Stimulated activated naive CD4-positive, alpha-beta T cell (primary cell): ENCODE measurements around the gene C2orf81.
A peak's percentile ranks its signal among the peaks of the same experiment; 100 is the strongest.

Experiments
- DNase-seq, 6 experiments: peaks; one replicate each; lab custom pipeline; 2025; lab: John Stamatoyannopoulos, UW

The C2orf81 gene

DNA sequence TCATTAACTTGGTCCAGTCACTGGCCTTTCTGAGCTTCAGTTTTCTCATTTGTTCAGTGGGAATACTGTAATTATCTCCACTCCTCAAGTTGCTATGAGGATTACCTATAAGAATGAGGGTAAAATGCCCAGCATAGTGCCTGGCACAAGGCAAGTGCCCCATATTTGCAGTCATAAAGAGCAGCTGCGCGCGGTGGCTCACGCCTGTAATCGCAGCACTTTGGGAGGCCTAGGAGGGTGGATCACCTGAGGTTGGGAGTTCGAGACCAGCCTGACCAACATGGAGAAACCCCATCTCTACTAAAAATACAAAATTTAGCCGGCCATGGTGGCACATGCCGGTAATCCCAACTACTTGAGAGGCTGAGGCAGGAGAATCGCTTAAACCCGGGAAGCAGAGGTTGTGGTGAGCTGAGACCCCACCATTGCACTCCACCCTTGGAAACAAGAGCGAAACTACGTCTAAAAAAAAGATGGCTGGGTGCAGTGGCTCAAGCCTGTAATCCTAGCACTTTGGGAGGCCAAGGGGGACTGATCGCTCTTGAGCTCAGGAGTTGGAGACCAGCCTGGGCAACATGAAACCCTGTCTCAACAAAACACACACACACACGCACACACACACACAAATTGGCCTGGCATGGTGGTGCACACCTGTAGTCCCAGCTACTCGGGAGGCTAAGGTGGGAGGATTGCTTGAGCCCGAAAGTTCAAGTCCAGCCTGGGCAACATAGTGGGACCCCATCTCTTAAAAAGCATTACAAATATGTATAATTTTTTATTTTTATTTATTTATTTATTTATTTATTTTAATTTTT, 21.3 kb upstream of the C2orf81 start:
- DNase-seq, result peak in 1 of 6 experiments; percentile 6

DNA sequence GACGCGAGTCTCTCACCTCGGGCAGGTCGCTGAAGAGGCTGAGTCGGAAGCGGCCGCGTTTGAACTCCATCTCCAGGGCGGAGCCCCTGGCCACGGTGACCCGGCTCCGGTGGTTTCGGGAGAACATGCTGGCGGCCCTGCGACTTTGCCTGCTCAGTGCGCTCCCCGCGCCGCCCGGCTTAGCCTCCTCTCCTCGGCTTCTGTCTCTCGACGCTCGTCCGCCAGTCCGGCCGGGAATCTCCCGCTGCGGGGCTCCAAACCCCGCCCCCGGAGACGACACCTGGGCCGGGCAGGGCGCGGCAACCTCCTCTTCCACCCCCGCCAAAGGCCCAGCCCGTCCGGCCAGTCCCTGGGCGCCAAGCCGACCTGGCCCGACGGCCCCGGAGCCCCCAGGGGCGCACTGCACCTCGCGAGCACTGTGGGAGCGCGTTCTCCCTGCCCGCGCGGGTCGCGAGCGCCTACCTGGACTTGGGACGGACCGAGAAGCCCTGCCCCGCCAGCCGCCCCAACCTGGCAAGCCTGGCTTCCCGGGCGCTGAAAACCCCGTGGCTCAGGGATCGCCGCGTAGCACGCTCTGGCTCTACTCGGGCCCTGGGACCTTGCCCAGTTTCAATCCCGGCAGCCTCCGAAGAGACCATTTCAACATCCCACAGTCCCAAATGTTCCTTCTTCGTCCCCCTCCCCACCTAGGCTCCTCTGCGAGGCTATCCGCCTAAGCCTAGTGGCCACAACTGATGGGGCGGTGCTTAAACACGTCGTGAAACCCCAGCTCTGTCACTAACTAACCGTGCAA, 20.5 kb upstream of the C2orf81 start, which contains the start of gene RTKN:
RTKN (minus strand) TSS at position 248 of the 793 bp plus-strand sequence; CDS start at position 127, 121 bp downstream.
- DNase-seq, result peak in 2 of 6 experiments; percentile 21 to 40

DNA sequence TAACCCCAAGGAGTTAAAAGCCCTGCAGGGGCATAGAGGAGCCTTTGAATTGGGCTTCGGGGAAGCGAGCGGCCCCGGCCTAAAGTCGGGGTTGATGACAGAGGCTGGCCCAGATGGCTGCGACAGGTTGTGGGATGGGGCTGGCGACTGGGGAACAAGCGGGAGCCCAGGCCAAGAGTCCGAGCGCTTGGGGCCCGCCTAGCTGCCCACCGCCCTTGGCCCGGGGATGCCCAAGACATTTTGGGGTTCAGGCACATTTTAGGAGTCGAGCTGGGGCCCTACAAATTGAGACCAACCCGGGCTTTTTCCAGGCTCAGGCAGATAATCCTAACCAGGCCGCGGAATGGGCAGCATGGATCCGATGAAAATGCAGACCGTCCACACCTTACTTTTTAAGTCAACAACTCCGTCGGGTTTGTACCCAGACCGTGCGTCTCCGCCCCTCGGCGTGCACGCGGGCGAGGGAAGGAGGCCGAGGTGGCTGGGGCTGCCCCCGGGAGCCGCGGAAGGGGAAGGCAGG, 19.8 kb upstream of the C2orf81 start:
- DNase-seq, result no peak

DNA sequence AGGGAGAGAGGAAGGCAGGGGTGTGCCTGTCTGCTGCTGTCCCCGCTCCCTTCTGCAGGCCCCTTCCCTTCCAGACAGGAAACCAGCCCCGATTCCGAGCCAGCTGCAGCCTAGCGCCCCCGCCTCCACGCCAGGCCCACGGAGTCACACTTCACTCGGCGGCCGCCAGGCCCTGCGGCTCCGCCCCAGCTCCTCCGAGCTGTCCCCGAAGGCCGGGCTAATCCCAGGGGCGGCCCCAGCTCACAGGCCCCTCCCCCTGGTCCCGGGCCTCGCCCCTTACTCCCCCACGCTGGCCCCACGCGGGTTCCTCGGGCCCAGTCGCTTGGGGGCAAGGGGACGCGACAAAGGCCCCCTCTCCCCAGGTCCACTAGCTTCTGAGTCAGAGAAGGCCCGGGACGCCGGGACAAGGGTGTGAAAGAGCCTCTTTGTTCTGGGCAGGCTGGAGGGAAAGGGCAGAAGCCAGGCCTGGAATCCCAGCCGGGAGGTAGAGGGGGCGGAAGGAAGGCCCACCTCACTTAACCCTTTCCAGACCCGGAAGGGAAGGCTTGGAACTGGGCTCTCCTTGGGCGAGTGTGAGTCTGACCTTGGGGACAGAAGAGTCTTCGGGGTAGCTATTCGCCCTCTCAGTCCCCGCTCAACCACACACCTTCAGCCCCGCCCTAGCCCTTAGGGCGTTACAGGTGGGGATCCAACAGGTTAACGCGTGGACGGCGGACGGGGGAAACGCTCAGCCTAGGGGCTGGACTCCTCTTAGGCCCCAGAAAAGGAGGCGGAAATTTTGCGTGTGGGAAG, 19.2 kb upstream of the C2orf81 start:
- peak in 3 of 6 experiments; percentile 18 to 27 (median 22) for DNase-seq

DNA sequence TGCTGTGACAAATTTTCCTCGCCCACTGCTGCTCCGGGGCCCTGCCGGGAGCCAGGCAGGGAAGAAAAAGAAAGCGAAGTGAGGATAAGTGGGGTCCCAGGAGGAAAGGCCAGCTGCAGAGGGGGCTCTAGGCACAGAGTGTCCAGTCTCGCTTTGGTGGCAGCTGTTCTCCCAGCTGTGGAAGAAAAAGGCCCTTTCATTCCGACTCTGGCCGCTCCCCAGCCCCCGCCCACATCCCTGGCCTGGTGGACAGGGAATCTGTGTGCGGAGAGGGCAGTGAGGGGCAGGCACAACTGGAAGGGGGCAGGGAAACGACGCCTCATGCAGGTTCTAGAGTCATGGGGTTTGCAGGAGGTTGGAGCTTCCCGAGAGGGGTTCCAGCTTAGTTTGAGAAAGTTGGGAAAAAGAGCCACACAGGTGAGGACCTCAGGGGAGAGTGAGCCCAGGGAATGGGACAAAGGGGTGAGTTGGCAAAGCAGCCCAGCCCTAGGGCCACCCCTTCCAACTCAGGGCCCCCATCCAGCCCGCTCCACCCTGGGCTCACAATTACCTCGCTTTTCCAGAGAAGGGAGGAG, 18.5 kb upstream of the C2orf81 start:
- no peak for DNase-seq

DNA sequence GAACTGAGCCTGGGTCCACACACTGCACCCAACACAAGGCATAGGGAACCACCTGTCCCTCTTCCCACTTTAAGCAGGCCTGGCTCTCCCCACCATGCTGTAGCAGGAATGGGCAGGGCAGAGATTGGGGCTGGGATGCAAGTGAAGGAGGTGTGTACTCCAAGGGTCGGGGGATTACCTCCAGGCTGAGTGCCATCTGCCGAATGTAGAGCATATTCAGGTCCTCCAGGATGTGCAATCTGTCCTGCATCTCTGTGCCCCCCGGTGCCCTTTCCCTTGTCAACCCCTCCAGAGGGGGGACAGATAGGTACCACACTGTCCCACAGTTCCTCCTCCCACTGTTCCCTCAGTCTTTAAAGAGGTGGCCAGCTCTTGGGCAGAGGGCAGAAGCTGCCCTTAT, 18.0 kb upstream of the C2orf81 start:
- DNase-seq, result no peak

DNA sequence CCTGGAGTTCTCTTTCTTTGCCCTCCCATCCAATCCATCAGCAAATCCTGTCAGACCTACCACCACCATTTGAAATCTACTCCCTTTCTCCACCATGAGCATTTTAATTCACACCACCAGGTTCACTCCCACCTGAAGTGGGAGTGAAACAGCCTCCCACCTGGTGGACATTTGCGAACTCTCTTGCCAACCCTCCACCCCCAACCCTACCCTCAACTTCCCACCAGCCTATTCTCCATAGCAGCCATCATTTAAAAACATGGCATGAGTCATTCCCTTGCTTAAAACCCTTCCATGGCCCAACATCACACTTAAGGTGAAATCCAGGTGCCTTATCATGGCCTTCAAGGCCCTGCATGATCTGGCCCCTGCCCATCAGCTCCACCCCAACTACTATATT, 16.8 kb upstream of the C2orf81 start:
- no peak for DNase-seq

DNA sequence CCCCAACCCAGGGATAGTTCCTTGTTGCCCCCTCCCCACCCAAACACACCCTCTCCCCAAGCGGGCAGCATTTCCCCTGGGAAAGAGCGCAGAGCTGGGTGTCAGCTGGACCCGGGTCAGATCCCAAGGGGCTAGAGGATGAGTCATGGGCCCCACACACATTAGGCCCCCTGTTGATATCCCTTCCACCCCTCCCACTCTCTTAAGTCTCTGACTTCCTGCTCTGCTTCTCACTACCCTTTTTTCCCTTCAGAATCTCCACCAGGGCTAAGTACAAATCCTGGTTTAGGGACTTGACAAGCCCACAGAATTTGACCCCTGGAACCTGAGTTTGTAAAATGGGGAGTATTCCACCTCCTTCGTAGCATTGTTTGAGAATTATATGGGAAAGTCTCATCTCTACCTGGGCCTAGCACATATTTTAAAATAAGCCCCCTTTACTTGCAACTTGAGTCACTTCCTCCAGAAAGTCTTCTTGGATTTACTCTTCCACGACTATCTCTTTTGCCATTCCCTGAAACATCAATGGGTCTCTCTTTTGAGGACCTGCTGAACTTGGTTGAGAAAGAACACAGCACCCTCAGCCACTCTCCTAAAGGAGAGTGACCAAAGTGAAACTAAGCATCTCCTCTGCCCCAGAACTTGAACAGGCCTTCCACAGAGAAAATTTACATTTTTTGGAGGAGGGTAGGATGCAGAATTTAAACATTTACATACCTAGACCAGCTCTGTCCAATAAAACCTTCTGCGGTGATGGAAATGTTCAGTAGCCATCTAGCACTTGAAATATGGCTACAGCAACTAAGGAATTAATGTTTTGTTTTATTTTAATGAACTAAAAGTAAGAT, 15.7 kb upstream of the C2orf81 start:
- DNase-seq, result no peak

DNA sequence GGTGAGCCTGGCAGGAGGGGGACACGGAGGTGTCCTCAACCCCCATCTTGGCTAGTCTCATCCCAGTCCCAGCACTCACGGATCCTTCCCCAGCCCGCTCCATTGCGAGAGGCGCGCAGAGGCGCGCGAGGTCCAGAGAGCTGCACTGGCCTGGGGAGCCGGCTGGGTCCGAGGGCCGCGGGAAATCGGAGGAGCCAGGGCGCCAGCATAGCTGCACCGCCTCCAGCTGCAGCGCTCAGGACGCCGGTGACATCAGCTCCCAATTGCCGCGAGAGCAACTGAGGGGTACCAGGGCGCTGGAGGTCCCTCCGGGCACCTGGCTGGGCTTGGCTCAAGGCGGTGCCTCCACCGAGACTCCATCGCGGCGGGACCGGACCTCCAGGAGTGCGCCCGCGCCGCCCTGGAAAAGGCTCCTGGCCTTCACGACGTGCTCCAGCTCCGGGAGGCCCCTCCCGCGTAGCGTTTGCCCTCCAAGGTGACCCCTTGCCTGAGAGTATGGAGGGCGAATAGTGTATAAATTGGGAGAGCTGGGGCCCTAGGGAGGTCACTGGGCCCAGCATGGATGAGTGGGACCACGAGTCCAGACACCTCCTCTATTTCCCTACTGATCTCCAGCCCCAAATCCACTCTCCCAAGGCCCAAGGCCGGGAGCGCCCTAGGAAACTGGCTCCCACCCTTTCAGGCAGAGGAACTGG, 14.8 kb upstream of the C2orf81 start:
- DNase-seq, result no peak

DNA sequence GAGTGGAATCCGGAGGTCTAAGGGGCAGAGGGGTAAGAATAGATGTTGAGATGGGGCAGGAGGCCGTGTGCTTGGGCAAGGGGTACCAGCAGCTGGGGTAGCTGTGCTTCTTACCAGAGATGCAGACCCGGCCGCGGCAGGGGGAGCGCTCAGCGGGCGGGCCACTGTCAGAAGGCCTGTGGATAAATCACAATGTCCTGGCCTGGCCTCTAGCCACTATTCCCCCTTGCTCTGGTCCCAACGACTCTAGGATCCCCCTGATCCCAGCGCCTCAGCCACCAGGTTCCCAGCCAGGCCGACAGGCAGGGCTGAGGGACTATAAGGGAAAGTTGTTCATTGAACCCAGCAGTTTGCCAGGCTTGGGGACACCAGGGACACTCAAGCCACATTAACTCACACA, 9.1 kb upstream of the C2orf81 start:
- no peak for DNase-seq

DNA sequence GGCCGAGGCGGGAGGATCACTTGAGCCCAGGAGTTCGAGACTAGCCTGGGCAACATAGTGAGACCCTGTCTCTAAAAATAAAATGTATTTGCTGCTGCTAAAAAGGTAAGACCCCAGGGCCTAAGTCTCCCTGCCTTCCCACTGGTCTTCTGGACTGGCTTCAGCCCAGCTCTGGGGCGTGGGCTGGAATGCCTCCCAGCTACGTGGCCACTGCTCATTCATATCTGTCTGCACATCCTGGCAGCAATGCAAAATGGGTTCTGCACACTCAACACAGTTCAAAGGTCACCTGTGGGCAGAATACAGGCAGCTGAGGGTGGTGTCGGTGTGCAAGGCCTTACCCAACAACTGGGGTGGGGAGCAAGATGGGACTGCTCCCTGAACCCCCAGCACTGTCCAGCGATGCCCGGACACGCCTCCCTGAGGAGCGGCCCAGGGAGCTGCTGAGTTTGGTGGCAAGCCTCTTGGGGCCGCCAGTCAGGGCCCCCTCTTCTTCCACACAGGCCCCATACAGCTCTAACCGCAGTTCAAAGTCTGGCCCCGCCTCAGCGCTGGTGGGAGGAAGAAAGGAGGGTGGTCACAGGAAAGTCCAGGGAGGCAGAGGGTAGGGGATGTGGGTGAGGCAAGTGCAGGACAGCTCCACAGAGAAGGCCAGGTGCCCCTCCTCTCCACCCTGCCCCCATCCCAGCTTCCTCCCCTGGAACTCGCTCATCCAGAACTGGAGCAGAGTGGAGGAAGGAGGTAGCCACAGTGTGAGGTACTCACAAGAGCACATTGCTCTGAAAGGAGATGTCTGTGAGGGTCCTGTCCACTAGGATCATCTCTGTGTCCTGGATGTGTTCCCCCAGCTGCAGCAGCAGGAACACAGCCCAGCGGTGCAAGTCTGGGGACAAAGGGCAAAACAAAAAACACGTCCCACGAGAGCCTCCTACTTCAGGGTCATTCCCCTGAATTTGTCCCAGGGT, 8.3 kb upstream of the C2orf81 start:
- DNase-seq, result no peak

DNA sequence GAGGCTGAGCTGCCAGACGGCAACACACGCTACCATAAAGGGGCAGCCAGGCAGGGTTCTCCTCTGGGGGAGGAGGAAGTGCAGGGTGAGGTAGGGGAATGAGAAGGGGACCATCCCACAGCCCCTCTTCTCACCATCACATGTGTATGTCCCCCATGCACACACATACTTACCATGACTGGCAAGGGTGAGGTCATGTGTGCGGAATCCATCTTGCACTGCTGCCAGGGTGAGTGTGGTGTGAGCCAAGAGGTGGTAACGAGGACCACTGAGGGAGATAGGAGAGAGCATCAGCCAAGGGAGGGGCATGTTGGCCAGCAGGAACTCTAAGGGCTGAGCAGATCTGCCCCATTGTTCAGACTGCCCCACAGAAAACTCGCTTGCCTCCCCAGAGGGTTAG, 7.3 kb upstream of the C2orf81 start:
- no peak for DNase-seq

DNA sequence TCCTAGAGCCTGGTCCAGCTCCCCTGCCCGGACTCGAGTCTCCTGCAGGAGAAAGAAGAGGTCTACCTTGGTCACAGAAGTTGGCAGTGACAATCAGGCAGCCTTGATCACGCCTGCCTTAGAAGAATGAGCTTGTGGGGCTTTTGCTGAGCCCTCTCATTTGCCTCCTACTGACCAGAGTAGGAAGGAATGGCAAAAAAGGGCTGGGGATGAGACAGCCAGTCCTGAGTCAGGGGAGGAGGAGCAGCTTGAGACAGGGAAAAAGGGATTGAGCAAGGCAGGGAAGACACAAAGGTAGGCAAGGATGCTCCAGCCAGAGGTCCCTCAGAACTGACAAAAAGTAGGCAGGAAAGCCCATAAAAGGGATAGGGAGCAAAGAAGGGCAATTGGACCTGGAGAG, 6.1 kb upstream of the C2orf81 start:
- DNase-seq, result no peak

DNA sequence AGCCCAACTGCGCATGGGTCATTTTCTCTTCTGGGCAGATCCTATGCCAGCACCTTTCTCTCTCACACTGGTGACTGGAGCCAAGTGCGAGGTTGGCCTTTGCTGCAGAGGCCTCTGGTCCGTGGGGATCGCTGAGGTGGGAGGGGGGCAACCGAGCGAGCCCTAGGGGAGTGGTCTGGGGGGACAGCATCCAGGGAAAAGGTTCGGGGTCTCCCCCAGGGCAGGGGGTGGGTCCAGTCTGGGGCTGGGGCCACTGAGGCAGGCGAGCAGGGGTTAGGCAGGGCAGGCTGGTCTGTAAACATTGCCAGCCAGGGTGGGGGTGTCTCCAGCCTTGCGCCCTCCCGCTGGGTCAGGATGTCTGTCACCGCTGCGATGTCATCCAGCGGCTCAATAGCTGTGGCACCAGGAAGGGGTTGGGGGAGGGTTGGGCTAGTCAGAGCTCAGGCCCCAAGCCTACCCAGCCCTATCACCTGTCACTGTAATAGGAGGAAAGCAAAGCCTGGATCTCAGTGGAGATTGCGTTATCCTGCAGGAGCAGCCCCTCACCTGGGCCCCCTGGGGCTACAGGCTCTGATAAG, 4.9 kb upstream of the C2orf81 start:
- no peak for DNase-seq

DNA sequence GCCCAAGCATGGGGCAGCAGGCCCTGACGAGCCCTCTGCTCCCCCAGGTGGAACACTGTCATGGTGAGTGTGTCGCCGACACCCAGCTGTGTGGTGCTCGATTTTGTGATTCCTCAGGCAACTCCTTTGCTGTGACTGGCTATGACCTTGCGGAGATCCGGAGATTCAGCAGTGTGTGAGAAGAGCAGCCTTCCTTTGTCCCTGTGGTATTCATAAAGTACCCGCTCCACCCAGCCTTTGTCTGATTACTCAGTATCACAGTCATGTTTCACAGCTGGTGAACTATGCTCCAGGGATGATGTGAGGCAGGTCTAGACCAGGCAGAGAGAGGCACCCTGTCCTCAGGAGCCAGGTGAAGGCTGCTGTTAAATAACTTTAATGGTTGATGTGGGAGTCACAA, 4.1 kb upstream of the C2orf81 start:
- no peak for DNase-seq

DNA sequence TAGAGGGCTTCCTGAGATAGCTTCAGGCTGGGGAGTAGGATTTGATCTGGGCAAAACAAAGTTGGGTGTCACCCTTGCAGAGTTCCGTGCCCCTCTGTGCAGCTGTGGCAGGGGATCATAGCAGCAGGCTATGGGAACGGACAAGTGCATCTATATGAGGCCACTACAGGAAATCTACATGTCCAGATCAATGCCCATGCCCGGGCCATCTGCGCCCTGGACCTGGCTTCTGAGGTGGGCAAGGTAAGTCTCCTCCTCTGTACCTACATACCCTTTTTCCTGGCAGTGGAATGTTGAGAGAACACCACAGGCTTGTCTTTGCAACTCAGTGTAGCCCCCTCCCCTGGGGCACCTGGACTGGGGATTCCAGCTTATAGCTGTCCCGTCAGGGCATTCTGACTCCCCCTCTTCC, 3.6 kb upstream of the C2orf81 start:
- DNase-seq, result no peak

DNA sequence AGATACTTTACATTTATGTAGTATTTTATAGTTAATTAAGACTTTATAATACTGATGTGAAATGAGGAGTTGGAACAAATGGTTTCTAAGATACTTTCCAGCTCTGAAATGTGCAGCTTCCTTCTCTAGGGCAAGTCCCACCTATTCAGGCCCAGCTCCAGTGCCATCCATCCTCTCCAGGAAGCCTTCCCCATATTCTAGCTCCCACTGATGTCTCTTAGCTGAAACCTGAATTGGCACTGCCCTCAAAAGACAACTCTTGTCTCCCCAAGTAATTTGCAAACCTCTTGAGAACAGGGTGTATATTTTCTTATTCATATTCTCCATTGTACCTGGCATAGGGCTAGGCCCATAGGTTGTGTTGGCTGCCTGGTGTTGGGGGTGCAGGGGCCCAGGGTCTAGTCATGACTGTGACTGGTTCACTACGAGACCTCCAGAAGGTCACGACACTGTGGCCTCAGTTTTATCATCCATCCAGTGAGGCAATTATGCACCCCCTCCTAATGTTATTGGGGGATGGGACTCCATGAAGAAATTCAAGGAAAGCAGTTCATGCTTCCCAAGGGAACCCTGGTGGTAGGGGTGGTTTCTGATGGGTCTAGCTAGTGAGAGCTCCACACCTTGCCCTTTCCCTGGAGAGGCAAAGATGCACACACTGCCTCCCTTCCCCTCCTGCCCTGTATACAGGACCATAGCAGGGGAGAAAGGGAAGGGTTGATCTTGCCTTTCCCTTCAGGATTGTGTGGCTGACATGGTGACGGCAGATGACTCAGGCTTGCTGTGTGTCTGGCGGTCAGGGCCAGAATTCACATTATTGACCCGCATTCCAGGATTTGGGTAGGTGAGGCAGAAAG, 2.9 kb upstream of the C2orf81 start:
- DNase-seq, result no peak
